Mucosa of descending colon (tissue), 3 donors: Measurements from ENCODE around the gene STMN3. TPM values are rescaled to one million over a fixed set of nuclear protein-coding genes. Genes with fewer than 3 reads are reported as not detected.

Experiments used
- ATAC-seq: fragments of 200-7000 bp; cut with Tn5 transposase; one replicate; pipeline ENCODE4 v1.9.1; 2020; ENCODE audit warnings: mild to moderate bottlenecking, moderate library complexity
- DNase-seq, 3 donors: peaks; one replicate each; pipeline ENCODE4 v3.0.0-alpha.2; 2020
- H3K36me3 ChIP-seq: fragments of 200-600 bp; one replicate; pipeline ENCODE4 v1.8.0; 2021; ENCODE audit warnings: low read depth, mild to moderate bottlenecking
- H3K4me1 ChIP-seq: fragments of 200-600 bp; one replicate; pipeline ENCODE4 v1.8.0; 2021; ENCODE audit warnings: low read depth, mild to moderate bottlenecking
- H3K4me3 ChIP-seq: fragments of 200-600 bp; one replicate; pipeline ENCODE4 v1.8.0; 2021; ENCODE audit warnings: mild to moderate bottlenecking
- H3K9me3 ChIP-seq: fragments of 200-600 bp; one replicate; pipeline ENCODE4 v1.8.0; 2021; ENCODE audit warnings: mild to moderate bottlenecking
- intact Hi-C, 2 donors: fragments of 100-400 bp; cut with DNase I in 1 of 2; cut with micrococcal nuclease in 1 of 2; formaldehyde crosslinking; loops; one replicate each; pipeline versions ENCODE4 v1.11.0 to v1.11.1; 2022; cut with DNase I, micrococcal nuclease
- total RNA-seq, 3 donors: library from RNA; stranded (reverse); fragmentation: NEBNext Ultra II Directional in 2 of 3; extraction: Animal tissue kit (Norgen Biotek cat#: 25700) in 2 of 3; gene quantifications; one replicate each; pipeline versions ENCODE4 v1.2.1 to v1.2.4, GENCODE V29; 2021 to 2023
- TF ChIP-seq, protein P1 (sequence below): fragments of 200-600 bp; IDR thresholded peaks from one replicate; pipeline ENCODE4 v1.8.0; 2022; ENCODE audit warnings: antibody characterized with exemption, mild to moderate bottlenecking
- donor health status: DM: no; HTN: no; CAD: no; lungs with moderate emphysema.
- donor health status: DM: no; HTN: no; CAD: no.
- donor health status: DM: no; HTN: yes; CAD: no.

STMN3 gene
- total RNA-seq, 3 donors from 2014 or later: 2.7 to 19.7 (median 6.7) TPM

GRCh38 chr20:63700199-63701050 is 47.2 kb upstream of the STMN3 start:
- Histone ChIP-seq H3K4me1 (peaks cover 35% of the 10 kb centered on the region), H3K9me3 (no peaks in the 10 kb centered on the region), H3K36me3 (no peaks in the 10 kb centered on the region), H3K4me3 (no peak overlapping the region)
- intact Hi-C loops: no loop called here
- TF ChIP-seq, protein P1, sequence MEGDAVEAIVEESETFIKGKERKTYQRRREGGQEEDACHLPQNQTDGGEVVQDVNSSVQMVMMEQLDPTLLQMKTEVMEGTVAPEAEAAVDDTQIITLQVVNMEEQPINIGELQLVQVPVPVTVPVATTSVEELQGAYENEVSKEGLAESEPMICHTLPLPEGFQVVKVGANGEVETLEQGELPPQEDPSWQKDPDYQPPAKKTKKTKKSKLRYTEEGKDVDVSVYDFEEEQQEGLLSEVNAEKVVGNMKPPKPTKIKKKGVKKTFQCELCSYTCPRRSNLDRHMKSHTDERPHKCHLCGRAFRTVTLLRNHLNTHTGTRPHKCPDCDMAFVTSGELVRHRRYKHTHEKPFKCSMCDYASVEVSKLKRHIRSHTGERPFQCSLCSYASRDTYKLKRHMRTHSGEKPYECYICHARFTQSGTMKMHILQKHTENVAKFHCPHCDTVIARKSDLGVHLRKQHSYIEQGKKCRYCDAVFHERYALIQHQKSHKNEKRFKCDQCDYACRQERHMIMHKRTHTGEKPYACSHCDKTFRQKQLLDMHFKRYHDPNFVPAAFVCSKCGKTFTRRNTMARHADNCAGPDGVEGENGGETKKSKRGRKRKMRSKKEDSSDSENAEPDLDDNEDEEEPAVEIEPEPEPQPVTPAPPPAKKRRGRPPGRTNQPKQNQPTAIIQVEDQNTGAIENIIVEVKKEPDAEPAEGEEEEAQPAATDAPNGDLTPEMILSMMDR: no peak
- ATAC-seq: no peak
- DNase-seq: peak in 1 of 3 donors; percentile 51

DNA sequence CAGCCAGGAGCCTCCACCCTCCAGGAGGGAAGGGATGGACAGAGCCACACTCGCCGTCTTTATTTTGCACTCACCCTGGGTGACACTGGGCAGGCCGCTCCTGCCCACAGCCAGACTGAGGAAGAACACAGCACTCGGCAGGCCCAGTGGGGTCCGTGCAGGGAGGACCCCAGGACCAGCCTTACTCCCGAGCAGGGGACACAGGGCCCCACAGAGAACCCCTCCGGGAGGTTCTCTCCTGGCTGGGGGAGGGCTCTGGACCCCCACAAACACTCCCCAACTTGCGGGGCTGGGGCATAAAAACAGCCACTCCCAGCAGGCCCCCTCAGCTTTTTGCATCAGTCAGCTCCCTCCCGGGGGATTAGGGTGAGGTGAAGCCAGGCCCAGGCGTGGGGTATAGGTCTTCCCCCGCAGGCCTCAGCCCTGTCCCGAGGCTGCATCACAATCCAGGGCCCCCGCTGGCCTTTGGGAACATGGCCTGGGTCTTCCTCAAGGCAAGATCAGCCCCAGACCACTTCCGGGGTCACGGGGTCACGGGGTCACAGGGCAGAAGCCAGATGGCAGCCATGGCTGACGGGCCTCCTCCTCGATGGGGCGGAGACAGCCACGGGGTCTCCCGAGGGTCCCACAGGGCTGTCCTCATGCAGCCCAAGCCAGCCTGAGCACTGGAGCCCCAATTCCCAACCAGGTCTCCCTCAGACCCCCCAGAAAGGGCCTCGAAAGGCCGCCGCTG is 46.4 kb upstream of the STMN3 start:
- DNase-seq (peak in 1 of 3 donors; percentile 56), ATAC-seq (no peak)
- no peak overlapping the region for H3K4me3 ChIP-seq

GRCh38 chr20:63698739-63699465 is 45.7 kb upstream of the STMN3 start:
- intact Hi-C loops: no loop called here

More for the DNA sequence above, 46.4 kb upstream of the STMN3 start:
- H3K36me3 ChIP-seq: no peaks in the 10 kb centered on the region
- intact Hi-C loops: no loop called here
- no peaks in the 10 kb centered on the region for H3K9me3 ChIP-seq
- TF ChIP-seq, protein P1: no peak
- peaks cover 35% of the 10 kb centered on the region for H3K4me1 ChIP-seq

GRCh38 chr20:63697868-63698545 is 44.8 kb upstream of the STMN3 start:
- H3K36me3 ChIP-seq: no peaks in the 10 kb centered on the region
- intact Hi-C loops: no loop called here
- TF ChIP-seq, protein P1: no peak
- H3K9me3 ChIP-seq: no peaks in the 10 kb centered on the region
- H3K4me1 ChIP-seq: peaks cover 35% of the 10 kb centered on the region
- no peak overlapping the region for H3K4me3 ChIP-seq
- no peak for ATAC-seq
- DNase-seq: peak in 1 of 3 donors; percentile 30

More at GRCh38 chr20:63698739-63699465, 45.7 kb upstream of the STMN3 start:
- Histone ChIP-seq H3K9me3 (no peaks in the 10 kb centered on the region), H3K4me3 (no peak overlapping the region), H3K4me1 (peaks cover 35% of the 10 kb centered on the region), H3K36me3 (no peaks in the 10 kb centered on the region)
- peak; percentile 1 for ATAC-seq
- peak in 2 of 3 donors; percentile 46 to 77 for DNase-seq
- TF ChIP-seq, protein P1: no peak

DNA sequence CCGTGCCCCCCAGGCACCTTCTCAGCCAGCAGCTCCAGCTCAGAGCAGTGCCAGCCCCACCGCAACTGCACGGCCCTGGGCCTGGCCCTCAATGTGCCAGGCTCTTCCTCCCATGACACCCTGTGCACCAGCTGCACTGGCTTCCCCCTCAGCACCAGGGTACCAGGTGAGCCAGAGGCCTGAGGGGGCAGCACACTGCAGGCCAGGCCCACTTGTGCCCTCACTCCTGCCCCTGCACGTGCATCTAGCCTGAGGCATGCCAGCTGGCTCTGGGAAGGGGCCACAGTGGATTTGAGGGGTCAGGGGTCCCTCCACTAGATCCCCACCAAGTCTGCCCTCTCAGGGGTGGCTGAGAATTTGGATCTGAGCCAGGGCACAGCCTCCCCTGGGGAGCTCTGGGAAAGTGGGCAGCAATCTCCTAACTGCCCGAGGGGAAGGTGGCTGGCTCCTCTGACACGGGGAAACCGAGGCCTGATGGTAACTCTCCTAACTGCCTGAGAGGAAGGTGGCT is 44.2 kb upstream of the STMN3 start:
- TF ChIP-seq, protein P1: no peak
- H3K36me3 ChIP-seq: no peaks in the 10 kb centered on the region
- no peak overlapping the region for H3K4me3 ChIP-seq
- DNase-seq (peak in 2 of 3 donors; percentile 30 to 58), ATAC-seq (peak; percentile 0)
- H3K9me3 ChIP-seq: no peaks in the 10 kb centered on the region
- intact Hi-C loops: no loop called here
- peaks cover 36% of the 10 kb centered on the region for H3K4me1 ChIP-seq
